ENCODE measurements around the gene TRAPPC3L. TPM values are rescaled to one million over a fixed set of nuclear protein-coding genes. Genes with fewer than 3 reads are reported as not detected.

The TRAPPC3L gene
- total RNA-seq, 1 experiment from 2014 or later, result not detected

- ATAC-seq, result no peak
- BruUV-seq (replicated peaks), result no TSS peak
- Histone ChIP-seq H3K4me3 (replicated peaks in 1 of 2; ENCODE audit: low read depth in 1 of 2, low read length in 2 of 2) (no peak overlapping the region), H3K4me2 (ENCODE audit: low read length) (no peak overlapping the region), H3K9me3 (ENCODE audit: control insufficient read depth in 1 of 2, insufficient read depth in 1 of 2, low read depth in 1 of 2, low read length in 2 of 2) (no peaks in the 10 kb centered on the region), H3K79me2 (ENCODE audit: insufficient read depth, low read length) (no peaks in the 10 kb centered on the region), H3K27me3 (ENCODE audit: insufficient read depth, low read length) (no peaks in the 10 kb centered on the region), H3K9ac (ENCODE audit: low read length) (no peak overlapping the region), H3K27ac (ENCODE audit: low read depth, low read length) (no peak overlapping the region), H3K9me2 (ENCODE audit: insufficient read depth) (no peaks in the 10 kb centered on the region), H2AFZ (ENCODE audit: low read depth, low read length, poor library complexity, severe bottlenecking) (no peak overlapping the region), H4K20me1 (ENCODE audit: insufficient read depth) (no peaks in the 10 kb centered on the region), H3K4me1 (ENCODE audit: control insufficient read depth in 1 of 2, insufficient read depth in 2 of 2, low read length in 2 of 2) (no peaks in the 10 kb centered on the region), H3K36me3 (ENCODE audit: control insufficient read depth in 1 of 2, insufficient read depth in 2 of 2, low read length in 2 of 2) (no peaks in the 10 kb centered on the region)
- POLR2A ChIA-PET, result no interaction called here
- CTCF ChIA-PET, result no interaction called here
- DNase-seq (ENCODE audit: low read depth, low spot score), result no peak
- RAD21 ChIA-PET (ENCODE audit: low non-redundant PET in 1 of 2, low total read pairs in 2 of 2, uncharacterized antibody in 2 of 2, unreplicated experiment in 2 of 2), result no interaction called here
- intact Hi-C loops (cut with micrococcal nuclease), result no loop called here
- TF ChIP-seq ZNF274 (IDR thresholded peaks at IDR 0.05; ENCODE audit: low read depth, low read length) (no peak), EGR1 (IDR thresholded peaks at IDR 0.05; ENCODE audit: low read depth) (no peak), ZFX (IDR thresholded peaks at IDR 0.05) (no peak), REST (IDR thresholded peaks at IDR 0.05; ENCODE audit: low read depth) (no peak), ZBTB33 (IDR thresholded peaks at IDR 0.05; ENCODE audit: extremely low read depth, insufficient replicate concordance, low read length) (no peak), ATF3 (IDR thresholded peaks at IDR 0.05) (no peak), POLR2A (IDR thresholded peaks at IDR 0.05; ENCODE audit: borderline replicate concordance, extremely low read depth, insufficient read depth, insufficient read length) (no peak), ELF1 (IDR thresholded peaks at IDR 0.05; ENCODE audit: borderline replicate concordance, low read depth) (no peak), SRF (IDR thresholded peaks at IDR 0.05; ENCODE audit: low read depth) (no peak), MAX (IDR thresholded peaks at IDR 0.05) (no peak), TCF7L2 (IDR thresholded peaks at IDR 0.05; ENCODE audit: borderline replicate concordance, extremely low read depth, insufficient read depth, insufficient read length) (no peak), CBX3 (IDR thresholded peaks at IDR 0.05; ENCODE audit: low read depth) (no peak), SIN3A (IDR thresholded peaks at IDR 0.05; ENCODE audit: low read depth) (no peak), CEBPB (IDR thresholded peaks at IDR 0.05; ENCODE audit: low read depth) (no peak)
Observed at GRCh38 chr6:116471531-116471930, 74.0 kb downstream of the TRAPPC3L start.

Data from HCT116 (cell line).